ENCODE results near the gene PAX5.

DNA sequence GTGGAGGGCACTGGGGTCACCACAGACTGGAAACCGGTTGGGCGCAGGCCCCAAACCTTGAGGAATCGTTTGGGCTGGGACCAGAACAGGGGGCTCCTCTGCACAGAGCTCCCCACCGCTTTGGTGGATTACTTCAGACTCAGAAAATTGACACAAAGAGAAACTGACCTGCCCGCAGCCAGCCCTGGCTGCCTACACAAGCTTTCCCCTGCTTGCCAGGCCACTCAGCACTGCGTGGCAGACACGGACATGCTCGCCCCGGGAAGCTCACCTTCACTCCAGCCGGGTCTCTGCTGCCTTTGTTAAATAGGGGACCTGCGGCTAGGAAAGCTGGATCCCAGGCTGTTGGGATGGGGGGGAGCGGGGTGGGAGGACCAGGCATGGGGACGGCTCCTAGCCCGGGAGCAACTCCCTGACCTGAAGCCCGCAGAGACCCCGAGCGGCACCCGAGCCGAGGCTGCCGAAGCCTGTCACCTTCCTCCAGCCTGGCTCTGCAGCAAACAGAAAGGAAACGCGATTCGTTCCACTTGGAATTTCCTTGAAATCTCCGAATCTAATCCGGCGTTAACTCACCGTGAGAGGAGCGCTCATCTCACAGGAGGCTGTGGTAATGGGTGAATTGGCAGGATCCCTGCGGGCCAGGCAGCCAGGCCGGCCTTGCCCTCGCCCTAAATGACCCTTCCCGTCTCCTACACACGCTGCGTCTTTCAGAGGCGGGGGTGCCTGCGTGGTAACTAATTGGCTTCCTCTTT, 8.8 kb downstream of the PAX5 start:
- TF ChIP-seq IRF2 (CRISPR knock-in tag; IDR thresholded peaks at IDR 0.05; ENCODE audit: borderline replicate concordance, low read depth) (no peak), TCF7 (CRISPR knock-in tag; IDR thresholded peaks at IDR 0.05; ENCODE audit: low read depth) (no peak), FOXP1 (CRISPR knock-in tag; IDR thresholded peaks at IDR 0.05; ENCODE audit: borderline replicate concordance) (no peak), ESRRA (CRISPR knock-in tag; IDR thresholded peaks at IDR 0.05; ENCODE audit: borderline replicate concordance) (no peak), TEAD1 (CRISPR knock-in tag; IDR thresholded peaks at IDR 0.05) (no peak), SP1 (CRISPR knock-in tag; conservative IDR thresholded peaks at IDR 0.05) (no peak), NR2C2 (CRISPR knock-in tag; IDR thresholded peaks at IDR 0.05) (no peak)
- TF ChIP-seq, protein P1, sequence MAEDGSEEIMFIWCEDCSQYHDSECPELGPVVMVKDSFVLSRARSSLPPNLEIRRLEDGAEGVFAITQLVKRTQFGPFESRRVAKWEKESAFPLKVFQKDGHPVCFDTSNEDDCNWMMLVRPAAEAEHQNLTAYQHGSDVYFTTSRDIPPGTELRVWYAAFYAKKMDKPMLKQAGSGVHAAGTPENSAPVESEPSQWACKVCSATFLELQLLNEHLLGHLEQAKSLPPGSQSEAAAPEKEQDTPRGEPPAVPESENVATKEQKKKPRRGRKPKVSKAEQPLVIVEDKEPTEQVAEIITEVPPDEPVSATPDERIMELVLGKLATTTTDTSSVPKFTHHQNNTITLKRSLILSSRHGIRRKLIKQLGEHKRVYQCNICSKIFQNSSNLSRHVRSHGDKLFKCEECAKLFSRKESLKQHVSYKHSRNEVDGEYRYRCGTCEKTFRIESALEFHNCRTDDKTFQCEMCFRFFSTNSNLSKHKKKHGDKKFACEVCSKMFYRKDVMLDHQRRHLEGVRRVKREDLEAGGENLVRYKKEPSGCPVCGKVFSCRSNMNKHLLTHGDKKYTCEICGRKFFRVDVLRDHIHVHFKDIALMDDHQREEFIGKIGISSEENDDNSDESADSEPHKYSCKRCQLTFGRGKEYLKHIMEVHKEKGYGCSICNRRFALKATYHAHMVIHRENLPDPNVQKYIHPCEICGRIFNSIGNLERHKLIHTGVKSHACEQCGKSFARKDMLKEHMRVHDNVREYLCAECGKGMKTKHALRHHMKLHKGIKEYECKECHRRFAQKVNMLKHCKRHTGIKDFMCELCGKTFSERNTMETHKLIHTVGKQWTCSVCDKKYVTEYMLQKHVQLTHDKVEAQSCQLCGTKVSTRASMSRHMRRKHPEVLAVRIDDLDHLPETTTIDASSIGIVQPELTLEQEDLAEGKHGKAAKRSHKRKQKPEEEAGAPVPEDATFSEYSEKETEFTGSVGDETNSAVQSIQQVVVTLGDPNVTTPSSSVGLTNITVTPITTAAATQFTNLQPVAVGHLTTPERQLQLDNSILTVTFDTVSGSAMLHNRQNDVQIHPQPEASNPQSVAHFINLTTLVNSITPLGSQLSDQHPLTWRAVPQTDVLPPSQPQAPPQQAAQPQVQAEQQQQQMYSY (CRISPR knock-in tag; IDR thresholded peaks at IDR 0.05), result no peak
- TF ChIP-seq, protein P2, sequence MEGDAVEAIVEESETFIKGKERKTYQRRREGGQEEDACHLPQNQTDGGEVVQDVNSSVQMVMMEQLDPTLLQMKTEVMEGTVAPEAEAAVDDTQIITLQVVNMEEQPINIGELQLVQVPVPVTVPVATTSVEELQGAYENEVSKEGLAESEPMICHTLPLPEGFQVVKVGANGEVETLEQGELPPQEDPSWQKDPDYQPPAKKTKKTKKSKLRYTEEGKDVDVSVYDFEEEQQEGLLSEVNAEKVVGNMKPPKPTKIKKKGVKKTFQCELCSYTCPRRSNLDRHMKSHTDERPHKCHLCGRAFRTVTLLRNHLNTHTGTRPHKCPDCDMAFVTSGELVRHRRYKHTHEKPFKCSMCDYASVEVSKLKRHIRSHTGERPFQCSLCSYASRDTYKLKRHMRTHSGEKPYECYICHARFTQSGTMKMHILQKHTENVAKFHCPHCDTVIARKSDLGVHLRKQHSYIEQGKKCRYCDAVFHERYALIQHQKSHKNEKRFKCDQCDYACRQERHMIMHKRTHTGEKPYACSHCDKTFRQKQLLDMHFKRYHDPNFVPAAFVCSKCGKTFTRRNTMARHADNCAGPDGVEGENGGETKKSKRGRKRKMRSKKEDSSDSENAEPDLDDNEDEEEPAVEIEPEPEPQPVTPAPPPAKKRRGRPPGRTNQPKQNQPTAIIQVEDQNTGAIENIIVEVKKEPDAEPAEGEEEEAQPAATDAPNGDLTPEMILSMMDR (IDR thresholded peaks at IDR 0.05), result no peak
- TF ChIP-seq, protein P3, sequence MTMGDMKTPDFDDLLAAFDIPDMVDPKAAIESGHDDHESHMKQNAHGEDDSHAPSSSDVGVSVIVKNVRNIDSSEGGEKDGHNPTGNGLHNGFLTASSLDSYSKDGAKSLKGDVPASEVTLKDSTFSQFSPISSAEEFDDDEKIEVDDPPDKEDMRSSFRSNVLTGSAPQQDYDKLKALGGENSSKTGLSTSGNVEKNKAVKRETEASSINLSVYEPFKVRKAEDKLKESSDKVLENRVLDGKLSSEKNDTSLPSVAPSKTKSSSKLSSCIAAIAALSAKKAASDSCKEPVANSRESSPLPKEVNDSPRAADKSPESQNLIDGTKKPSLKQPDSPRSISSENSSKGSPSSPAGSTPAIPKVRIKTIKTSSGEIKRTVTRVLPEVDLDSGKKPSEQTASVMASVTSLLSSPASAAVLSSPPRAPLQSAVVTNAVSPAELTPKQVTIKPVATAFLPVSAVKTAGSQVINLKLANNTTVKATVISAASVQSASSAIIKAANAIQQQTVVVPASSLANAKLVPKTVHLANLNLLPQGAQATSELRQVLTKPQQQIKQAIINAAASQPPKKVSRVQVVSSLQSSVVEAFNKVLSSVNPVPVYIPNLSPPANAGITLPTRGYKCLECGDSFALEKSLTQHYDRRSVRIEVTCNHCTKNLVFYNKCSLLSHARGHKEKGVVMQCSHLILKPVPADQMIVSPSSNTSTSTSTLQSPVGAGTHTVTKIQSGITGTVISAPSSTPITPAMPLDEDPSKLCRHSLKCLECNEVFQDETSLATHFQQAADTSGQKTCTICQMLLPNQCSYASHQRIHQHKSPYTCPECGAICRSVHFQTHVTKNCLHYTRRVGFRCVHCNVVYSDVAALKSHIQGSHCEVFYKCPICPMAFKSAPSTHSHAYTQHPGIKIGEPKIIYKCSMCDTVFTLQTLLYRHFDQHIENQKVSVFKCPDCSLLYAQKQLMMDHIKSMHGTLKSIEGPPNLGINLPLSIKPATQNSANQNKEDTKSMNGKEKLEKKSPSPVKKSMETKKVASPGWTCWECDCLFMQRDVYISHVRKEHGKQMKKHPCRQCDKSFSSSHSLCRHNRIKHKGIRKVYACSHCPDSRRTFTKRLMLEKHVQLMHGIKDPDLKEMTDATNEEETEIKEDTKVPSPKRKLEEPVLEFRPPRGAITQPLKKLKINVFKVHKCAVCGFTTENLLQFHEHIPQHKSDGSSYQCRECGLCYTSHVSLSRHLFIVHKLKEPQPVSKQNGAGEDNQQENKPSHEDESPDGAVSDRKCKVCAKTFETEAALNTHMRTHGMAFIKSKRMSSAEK (CRISPR knock-in tag; IDR thresholded peaks at IDR 0.05; ENCODE audit: borderline replicate concordance), result no peak
- TF ChIP-seq, protein P4, sequence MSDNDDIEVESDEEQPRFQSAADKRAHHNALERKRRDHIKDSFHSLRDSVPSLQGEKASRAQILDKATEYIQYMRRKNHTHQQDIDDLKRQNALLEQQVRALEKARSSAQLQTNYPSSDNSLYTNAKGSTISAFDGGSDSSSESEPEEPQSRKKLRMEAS (CRISPR knock-in tag; IDR thresholded peaks at IDR 0.05), result no peak

Measured in WTC11 (cell line).